GM18498 (cell line): Measurements from ENCODE around the gene CAPN8.

ENCODE experiments used
- ATAC-seq: cut with Tn5 transposase; IDR thresholded peaks from one replicate; pipeline ENCODE4 v1.9.1; 2021; ENCODE audit warnings: mild to moderate bottlenecking, moderate library complexity; ENCODE audit not compliant: unreplicated experiment

The CAPN8 gene

DNA sequence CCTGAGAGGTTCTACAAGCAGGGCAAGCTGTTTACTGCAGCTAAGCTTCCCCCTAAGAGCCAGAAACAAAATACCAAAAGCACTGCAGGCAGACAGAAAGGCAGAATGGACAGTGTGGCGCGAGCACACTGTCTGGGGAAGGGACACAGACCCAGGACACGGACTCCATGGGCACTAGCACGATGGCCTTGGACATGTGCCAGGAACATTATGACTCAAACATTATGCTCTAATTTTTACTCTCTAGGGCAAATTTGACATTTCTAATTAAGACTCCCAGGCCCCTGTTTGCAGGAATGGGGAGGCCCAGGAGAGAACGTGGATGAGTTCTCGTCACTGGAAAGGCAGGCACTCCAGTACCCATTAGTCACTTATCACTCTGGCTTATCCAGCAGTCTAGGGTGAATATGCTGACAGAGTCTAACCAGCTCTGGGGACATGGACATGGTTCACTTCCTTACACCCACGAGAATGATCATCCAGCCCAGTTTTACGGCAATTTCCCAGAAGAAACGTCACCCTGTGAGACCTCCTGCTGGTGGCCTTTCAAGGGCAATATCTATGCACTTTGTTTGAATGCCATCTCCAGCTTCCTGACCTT is 45.1 kb downstream of the CAPN8 start:
- no peak for ATAC-seq

DNA sequence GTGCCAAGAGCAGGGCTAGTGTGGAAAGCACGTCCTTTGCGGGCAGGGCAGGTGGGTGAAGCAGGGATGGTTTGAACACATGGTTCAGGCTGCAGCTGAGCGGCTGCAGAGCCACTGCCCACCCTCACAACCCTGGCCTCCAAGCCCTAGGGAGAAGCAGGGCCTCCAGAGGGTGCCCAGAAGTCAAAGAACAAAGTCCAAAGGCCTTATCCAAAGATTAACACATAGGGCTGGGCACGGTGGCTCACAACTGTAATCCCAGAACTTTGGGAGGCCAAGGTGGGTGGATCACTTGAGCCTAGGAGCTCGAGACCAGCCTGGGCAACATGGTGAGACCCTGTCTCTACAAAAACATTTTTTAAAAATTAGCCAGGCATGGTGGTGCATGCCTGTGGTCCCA is 46.8 kb downstream of the CAPN8 start:
- ATAC-seq = no peak

- no peak for ATAC-seq
Observed at GRCh38 chr1:223617323-223618070, 48.0 kb downstream of the CAPN8 start.

GRCh38 chr1:223616586-223616985 is 48.9 kb downstream of the CAPN8 start:
- no peak for ATAC-seq

DNA sequence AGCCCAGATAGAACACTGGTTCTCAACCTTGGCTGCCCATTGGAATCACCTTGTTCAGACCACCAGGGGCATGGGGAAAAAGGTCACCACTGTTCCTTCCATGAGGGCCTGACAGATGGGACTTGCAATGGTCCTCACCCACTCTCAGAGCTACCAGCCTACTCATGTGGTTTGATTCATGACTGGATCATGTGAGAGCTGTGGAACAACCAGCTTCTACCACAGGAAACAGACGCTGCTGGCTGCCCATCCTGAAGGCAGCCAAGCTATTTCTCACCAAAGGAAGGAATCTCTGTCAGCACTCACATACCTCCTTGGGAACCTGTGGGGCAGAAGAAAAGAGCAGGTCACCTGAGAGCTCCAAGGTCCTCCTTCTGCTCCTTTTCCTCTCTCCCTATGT is 53.6 kb downstream of the CAPN8 start:
- no peak for ATAC-seq

- ATAC-seq = no peak
Observed at GRCh38 chr1:223609977-223610376, 55.5 kb downstream of the CAPN8 start.

DNA sequence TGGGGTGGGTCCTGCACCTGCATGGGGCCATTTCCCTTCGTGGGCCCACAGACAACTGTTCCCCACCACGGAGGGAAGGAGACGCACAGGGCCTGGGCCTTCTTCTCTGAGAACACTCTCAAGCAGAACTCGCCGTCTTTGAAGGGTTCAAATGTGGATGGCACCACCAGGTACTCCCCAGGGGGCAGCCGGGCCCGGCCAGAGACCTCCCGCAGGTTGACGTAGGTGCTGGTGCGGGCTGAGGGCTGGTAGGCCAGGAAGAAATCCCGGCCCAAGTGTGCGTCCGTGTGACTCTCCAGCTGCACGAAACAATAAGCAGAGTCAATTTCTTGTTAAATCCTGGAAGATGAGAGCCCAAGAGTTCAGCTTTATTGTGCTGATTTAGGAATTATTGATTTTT is 56.4 kb downstream of the CAPN8 start:
- no peak for ATAC-seq

GRCh38 chr1:223558512-223558911 is 107.0 kb downstream of the CAPN8 start:
- no peak for ATAC-seq

DNA sequence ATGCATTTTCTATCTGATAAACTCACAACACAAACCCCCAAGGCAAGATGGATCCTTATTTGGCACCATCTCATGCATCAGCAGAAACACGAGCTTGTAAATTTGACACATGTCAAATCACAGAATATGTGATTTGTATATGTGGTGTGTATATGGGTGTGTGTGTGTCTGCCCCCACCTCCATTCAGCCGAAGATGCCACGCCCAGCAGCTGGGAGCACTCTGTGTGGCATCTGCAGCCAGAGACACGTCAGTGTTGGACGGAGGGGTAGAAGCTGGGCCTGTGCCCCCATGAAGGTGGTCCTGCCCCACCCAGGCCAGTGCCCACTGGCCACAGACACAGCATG is 108.4 kb downstream of the CAPN8 start:
- ATAC-seq = no peak

DNA sequence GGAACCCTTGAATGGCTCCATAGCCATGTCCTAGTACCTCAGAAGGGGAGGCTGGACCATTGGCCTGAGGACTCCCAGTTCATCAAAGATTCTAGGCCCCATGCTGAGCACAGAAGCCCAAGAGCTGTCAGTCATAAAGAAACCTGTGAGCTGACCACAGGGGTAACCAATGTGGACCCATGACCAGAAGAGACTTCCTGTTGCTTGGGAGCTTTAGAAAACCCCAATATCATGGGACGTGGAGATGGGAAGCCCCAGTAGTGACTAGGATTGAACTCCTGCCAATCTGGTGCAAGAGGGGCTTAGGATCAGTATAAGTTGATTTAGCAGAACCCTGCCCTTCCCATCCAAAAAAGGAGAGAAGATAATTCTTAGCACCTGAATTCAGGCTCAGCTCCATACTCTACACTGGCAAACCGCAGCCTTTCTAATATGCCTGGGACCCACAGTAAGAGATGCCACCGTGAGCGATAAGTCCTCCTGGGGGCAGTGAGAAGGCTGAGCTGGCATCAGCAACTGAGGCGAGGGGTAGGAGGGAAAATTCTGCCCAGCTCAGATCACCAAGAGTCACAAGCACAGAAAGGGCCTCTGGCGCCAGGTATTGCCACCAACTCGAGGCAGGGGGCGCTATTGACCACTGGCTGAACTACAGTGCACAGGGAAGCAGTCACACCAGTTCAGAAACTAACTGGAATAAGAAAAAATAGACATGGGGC is 108.9 kb downstream of the CAPN8 start:
- ATAC-seq = peak; percentile 85

DNA sequence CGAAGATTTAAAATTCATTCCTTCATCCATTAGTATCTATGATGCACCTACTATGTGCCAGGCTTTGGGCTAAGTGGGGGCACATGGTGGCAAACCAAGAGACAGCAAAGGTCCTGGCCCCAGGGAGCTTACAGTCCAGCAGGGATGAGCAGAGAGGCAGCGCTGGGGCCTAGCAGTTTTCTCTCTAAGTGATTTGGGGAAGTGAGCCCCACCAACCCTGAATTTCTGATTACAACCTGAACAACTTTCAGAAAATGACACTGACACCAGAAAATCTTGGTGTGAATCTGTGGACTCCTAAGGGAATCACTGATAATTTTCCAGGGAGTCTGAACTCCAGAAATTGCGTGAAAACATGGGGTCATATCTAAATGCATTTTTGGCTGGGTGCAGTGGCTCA is 111.5 kb downstream of the CAPN8 start:
- no peak for ATAC-seq

GRCh38 chr1:223551610-223552009 is 113.9 kb downstream of the CAPN8 start:
- ATAC-seq = no peak

- no peak for ATAC-seq
Observed at GRCh38 chr1:223549740-223550139, 115.8 kb downstream of the CAPN8 start.

DNA sequence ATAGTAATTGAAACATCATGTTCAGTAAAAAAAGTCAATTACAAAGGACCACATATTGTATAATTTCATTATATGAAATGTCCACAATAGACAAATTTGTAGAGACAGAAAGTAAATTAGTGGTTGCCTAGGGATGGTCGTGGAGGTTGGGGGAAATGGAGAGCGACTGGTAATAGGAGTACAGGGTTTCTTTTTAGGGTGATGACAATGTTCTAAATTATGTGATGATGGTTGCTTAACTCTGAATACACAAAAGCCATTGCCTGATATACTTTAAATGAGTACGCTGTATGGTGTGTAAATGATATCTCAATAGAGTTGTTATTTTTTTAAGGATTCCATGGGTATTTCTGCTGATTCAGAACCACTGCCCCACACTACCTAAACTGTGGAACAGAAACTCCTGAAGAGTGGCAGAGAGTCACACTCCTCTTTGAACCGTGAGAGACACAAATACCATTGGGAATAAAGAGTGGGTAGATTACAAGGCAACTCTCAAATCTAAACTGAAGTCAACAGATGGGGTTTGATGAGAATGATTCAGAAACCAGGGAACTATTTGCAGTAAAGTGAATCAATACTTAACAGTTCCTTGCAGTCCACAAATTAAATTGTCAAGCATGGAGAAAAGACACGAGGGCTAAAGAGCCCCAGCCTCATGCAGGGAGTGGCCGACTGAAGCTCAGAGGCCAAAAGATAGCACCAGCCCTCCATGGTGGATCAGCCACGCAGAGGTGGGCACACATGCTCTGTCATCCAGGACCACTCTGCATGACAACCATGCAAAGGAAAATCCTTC is 118.0 kb downstream of the CAPN8 start:
- no peak for ATAC-seq

GRCh38 chr1:223545343-223545742 is 120.2 kb downstream of the CAPN8 start:
- no peak for ATAC-seq

DNA sequence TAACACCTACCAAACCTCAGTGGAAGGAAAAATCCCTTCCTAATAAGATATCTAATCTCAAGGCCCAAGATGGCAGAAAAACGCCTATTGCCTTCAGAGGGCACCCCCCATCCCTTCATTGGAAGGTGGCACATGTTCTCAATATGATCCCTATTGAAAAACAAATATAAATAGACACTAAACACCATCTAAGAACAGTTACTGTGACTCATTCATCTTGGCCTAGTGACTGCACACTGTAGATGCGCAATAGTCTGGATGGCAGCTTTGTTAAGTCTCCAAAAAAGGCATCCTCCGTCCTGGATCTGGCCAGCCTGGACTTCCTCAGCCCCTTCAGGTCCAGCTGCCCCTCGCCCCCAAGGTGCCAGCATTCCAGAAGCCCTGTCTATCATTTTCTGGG is 121.9 kb downstream of the CAPN8 start:
- ATAC-seq = no peak

- ATAC-seq = no peak
Observed at GRCh38 chr1:223542831-223543230, 122.7 kb downstream of the CAPN8 start.

DNA sequence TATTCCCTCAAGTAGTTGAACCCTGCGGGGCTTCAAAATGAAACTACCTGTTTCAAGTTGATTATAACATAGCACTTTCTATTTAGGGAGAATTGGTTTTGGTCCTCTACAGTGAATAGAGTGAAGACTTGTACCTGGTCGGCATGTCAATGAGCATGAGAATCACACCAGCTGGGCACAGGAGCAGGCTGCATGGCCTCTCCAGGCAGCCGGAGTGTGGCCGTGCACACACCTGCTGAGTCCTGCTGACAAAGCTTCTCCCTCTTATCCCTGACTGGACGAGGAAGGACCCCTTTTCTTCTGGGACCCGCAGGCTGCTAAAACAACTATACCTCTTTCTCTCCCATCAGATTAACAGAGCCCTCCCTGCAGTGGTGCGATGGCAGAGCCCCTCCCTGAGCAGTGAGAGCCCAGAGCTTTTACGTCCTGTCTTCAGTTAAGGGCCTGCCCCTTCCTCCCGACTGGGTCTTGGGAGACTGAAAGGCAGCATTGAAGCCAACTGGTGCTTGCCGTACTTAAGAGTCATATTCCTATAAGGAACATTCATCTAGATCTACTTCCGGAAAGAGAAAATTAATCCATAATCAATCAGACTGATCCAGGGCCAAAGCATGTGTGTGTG is 124.9 kb downstream of the CAPN8 start:
- ATAC-seq = no peak

GRCh38 chr1:223539750-223540149 is 125.8 kb downstream of the CAPN8 start:
- no peak for ATAC-seq

DNA sequence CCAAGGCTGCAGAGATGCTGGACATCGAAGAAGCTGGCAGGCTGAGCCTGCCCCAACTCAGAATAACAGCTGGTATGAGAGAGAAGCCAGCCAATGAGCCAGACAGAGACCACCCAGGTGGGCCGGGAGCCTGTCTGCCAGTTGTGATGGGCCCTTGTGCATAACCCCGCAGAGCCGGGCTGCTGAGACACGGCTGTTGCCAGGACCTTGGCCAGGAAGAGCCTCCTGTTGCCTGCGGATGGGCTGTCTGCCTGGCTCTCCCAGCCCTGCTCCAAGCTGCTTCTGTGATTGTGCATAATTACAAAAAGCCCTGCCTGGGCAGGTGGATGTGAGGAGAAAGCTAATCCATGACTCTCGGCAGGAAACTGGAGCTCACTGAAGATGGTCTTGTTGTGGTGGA is 126.5 kb downstream of the CAPN8 start:
- ATAC-seq = no peak

GRCh38 chr1:223535319-223535718 is 130.2 kb downstream of the CAPN8 start:
- no peak for ATAC-seq
